Endothelial cell of umbilical vein (primary cell): Measurements from ENCODE around the gene COL8A1. TPM values are rescaled to one million over a fixed set of nuclear protein-coding genes. Genes with fewer than 3 reads are reported as not detected.

ENCODE experiments used
- BruUV-seq: library from RNA; stranded (reverse); fragments of 400-500 nt; replicated peaks from 2 replicates; lab custom pipeline; 2021; lab: Mats Ljungman, UMichigan
- CTCF ChIA-PET: fragments of 300-600, 350-600 bp; sonication (Branson Sonifier 250); formaldehyde crosslinking; loops from one replicate; lab custom pipeline; 2021; ENCODE audit warnings: antibody characterized with exemption, inconsistent platforms; lab: Charles Lee
- POLR2A ChIA-PET: fragments of 300-600, 350-600 bp; sonication (Branson Sonifier 250); formaldehyde crosslinking; loops from one replicate; lab custom pipeline; 2021; ENCODE audit warnings: antibody characterized with exemption, inconsistent platforms; lab: Charles Lee
- DNase-seq: peaks from one replicate; pipeline ENCODE4 v3.0.0-alpha.2; 2011; ENCODE audit warnings: low read depth, low spot score
- FAIRE-seq: peaks from 2 replicates; lab custom pipeline; 2011; peaks lifted over from hg19 to GRCh38; lab: Jason Lieb, UNC
- H2AFZ ChIP-seq: 2 replicates; pipeline ENCODE4 v1.6.0; 2012; ENCODE audit warnings: low read depth, low read length, control low read depth, inconsistent platforms
- H3K27ac ChIP-seq: 2 replicates; pipeline ENCODE4 v1.5.1; 2011; ENCODE audit warnings: low read depth, mild to moderate bottlenecking, control low read depth, low read length, moderate library complexity; ENCODE audit not compliant: insufficient read depth
- H3K27me3 ChIP-seq, 2 experiments: 2 replicates each; pipeline versions ENCODE4 v1.6.0 to v1.6.1; 2011; ENCODE audit warnings: low read length in 2 of 2, mixed read lengths in 1 of 2; ENCODE audit not compliant: control insufficient read depth in 2 of 2, insufficient read depth in 2 of 2
- H3K36me3 ChIP-seq, 2 experiments: 2 replicates in 1 of 2; 3 replicates in 1 of 2; pipeline ENCODE4 v1.5.1; 2011; ENCODE audit warnings: low read length in 2 of 2, mild to moderate bottlenecking in 1 of 2, moderate library complexity in 1 of 2; ENCODE audit not compliant: control insufficient read depth in 2 of 2, insufficient read depth in 2 of 2; ENCODE audit errors: extremely low read depth in 1 of 2
- H3K4me1 ChIP-seq: 3 replicates; pipeline ENCODE4 v1.5.1; 2011; ENCODE audit warnings: mild to moderate bottlenecking, low read length; ENCODE audit not compliant: control insufficient read depth, insufficient read depth; ENCODE audit errors: extremely low read depth
- H3K4me2 ChIP-seq: 2 replicates; pipeline ENCODE4 v1.6.1; 2011; ENCODE audit warnings: low read length, control low read depth, mixed read lengths; ENCODE audit not compliant: insufficient read depth
- H3K4me3 ChIP-seq, 3 experiments: fragments of 200-600 bp in 1 of 3; sonication (generic), shearing (Covaris generic) in 1 of 3; replicated peaks in 1 of 3; 2 replicates each; pipeline ENCODE4 v1.5.1; 2011 to 2016; ENCODE audit warnings: control low read depth in 3 of 3, low read length in 3 of 3, mild to moderate bottlenecking in 2 of 3, inconsistent platforms in 1 of 3, low read depth in 1 of 3, moderate library complexity in 1 of 3; ENCODE audit not compliant: insufficient read depth in 1 of 3
- H3K79me2 ChIP-seq: 2 replicates; pipeline ENCODE4 v1.6.0; 2012; ENCODE audit warnings: low read length, inconsistent platforms; ENCODE audit not compliant: control insufficient read depth, insufficient read depth
- H3K9ac ChIP-seq: replicated peaks from 2 replicates; pipeline ENCODE3; 2011; ENCODE audit warnings: low read length, control low read depth; ENCODE audit not compliant: insufficient read depth; ENCODE audit errors: extremely low read depth
- H3K9me1 ChIP-seq: replicated peaks from 3 replicates; pipeline ENCODE4 v1.6.0; 2011; ENCODE audit warnings: mild to moderate bottlenecking, low read length; ENCODE audit not compliant: control insufficient read depth, insufficient read depth; ENCODE audit errors: extremely low read depth
- H3K9me3 ChIP-seq: replicated peaks from 2 replicates; pipeline ENCODE4 v1.5.1; 2012; ENCODE audit warnings: low read length, inconsistent platforms; ENCODE audit not compliant: control insufficient read depth, insufficient read depth
- H4K20me1 ChIP-seq: replicated peaks from 2 replicates; pipeline ENCODE3; 2011; ENCODE audit warnings: mild to moderate bottlenecking, low read length; ENCODE audit not compliant: control insufficient read depth, insufficient read depth; ENCODE audit errors: extremely low read depth
- CTCF ChIP-seq, 2 donors: IDR thresholded peaks; 1 replicate in 1 of 2; 2 replicates in 1 of 2; pipeline ENCODE4 v1.5.1; 2011; ENCODE audit warnings: low read length in 2 of 2, mild to moderate bottlenecking in 2 of 2, moderate library complexity in 2 of 2, control low read depth in 1 of 2, inconsistent platforms in 1 of 2, low read depth in 1 of 2; ENCODE audit not compliant: insufficient read depth in 1 of 2; ENCODE audit errors: extremely low read depth in 1 of 2
- EZH2 ChIP-seq: IDR thresholded peaks from 2 replicates; pipeline ENCODE4 v1.6.1; 2012; ENCODE audit warnings: borderline replicate concordance, low read depth, mild to moderate bottlenecking, moderate library complexity, low read length, inconsistent platforms; ENCODE audit not compliant: severe bottlenecking
- FOS ChIP-seq: IDR thresholded peaks from 2 replicates; pipeline ENCODE4 v1.6.1; 2011; ENCODE audit warnings: mild to moderate bottlenecking, low read length, moderate library complexity, borderline replicate concordance; ENCODE audit not compliant: insufficient read depth
- GATA2 ChIP-seq: IDR thresholded peaks from 2 replicates; pipeline ENCODE4 v1.7.0; 2011; ENCODE audit warnings: low read depth, mild to moderate bottlenecking, moderate library complexity, mixed read lengths, low read length; ENCODE audit not compliant: insufficient read length, insufficient read depth
- JUN ChIP-seq: IDR thresholded peaks from 2 replicates; pipeline ENCODE4 v1.6.1; 2011; ENCODE audit warnings: borderline replicate concordance, low read depth; ENCODE audit not compliant: insufficient read length, insufficient read depth
- MAX ChIP-seq: IDR thresholded peaks from 2 replicates; pipeline ENCODE4 v1.6.1; 2011; ENCODE audit not compliant: insufficient read depth, insufficient read length
- MYC ChIP-seq: IDR thresholded peaks from one replicate; pipeline ENCODE4 v1.6.1; 2011; ENCODE audit warnings: mild to moderate bottlenecking, low read depth, low read length
- POLR2A ChIP-seq: IDR thresholded peaks from 2 replicates; pipeline ENCODE4 v1.6.1; 2012; ENCODE audit warnings: low read depth, mild to moderate bottlenecking, control low read depth, low read length
- POLR2AphosphoS5 ChIP-seq: IDR thresholded peaks from 2 replicates; pipeline ENCODE4 v1.6.1; 2012; ENCODE audit warnings: low read depth, mild to moderate bottlenecking, control low read depth, low read length, moderate library complexity; ENCODE audit not compliant: insufficient read depth
- dilution Hi-C: fragments of 300-500 bp; cut with MboI; formaldehyde crosslinking; loops from one replicate; pipeline ENCODE4 v1.15.0; 2019; ENCODE audit warnings: low sequenced_read_pairs; ENCODE audit not compliant: extremely low pct_ligation_motif_present
- intact Hi-C: fragments of 100-400 bp; cut with micrococcal nuclease; formaldehyde crosslinking; loops from one replicate; pipeline ENCODE4 v1.10.0; 2022
- polyA plus RNA-seq, 4 experiments: library from polyadenylated mRNA; depleted of rRNA in 3 of 4; stranded (reverse) in 3 of 4; unstranded in 1 of 4; fragments of >200 nt; gene quantifications; 2 replicates each; pipeline versions ENCODE4 v1.2.1 to v1.2.3, GENCODE V29; 2011 to 2012; ENCODE audit warnings: missing spikeins in 1 of 4
- total RNA-seq: library from RNA; stranded (reverse); gene quantifications from 2 replicates; pipeline ENCODE4 v1.2.3, GENCODE V29; 2021

Gene COL8A1
- total and polyA plus RNA-seq, 2 donors (not counting 3 experiments of a cell fraction or from before 2014, with no cell fraction given), result 358 to 634 TPM

- Histone ChIP-seq H3K36me3 (no peaks in the 10 kb centered on the region), H4K20me1 (no peaks in the 10 kb centered on the region), H3K9me1 (no peaks in the 10 kb centered on the region), H3K79me2 (no peaks in the 10 kb centered on the region), H3K27me3 (no peaks in the 10 kb centered on the region), H3K9ac (no peak overlapping the region), H3K27ac (no peak overlapping the region), H3K4me3 (no peak overlapping the region), H3K4me2 (no peak overlapping the region), H3K9me3 (no peaks in the 10 kb centered on the region), H2AFZ (no peak overlapping the region), H3K4me1 (no peaks in the 10 kb centered on the region)
- CTCF ChIA-PET, result interaction anchor here (1.2 to 2.5 kb wide), 2 partner anchors 9 to 68 kb away, joined by 3 to 8 read pairs; no protein-coding TSS in a partner anchor
- BruUV-seq, result no TSS peak
- POLR2A ChIA-PET, result no interaction called here
- TF ChIP-seq POLR2AphosphoS5, result no peak
- TF ChIP-seq CTCF (IDR thresholded peaks at IDR 0.05; ENCODE audit: extremely low read depth in 1 of 2, insufficient read depth in 1 of 2, low read depth in 1 of 2, low read length in 2 of 2), result no peak
- TF ChIP-seq POLR2A, result no peak
- TF ChIP-seq JUN, result no peak
- TF ChIP-seq GATA2, result no peak
- TF ChIP-seq EZH2, result no peak
- no peak for TF ChIP-seq MYC
- TF ChIP-seq MAX, result no peak
- no peak for TF ChIP-seq FOS
- FAIRE-seq, result no peak
- dilution Hi-C loops, result no loop called here
- DNase-seq, result no peak
- intact Hi-C loops, result no loop called here
These were observed 38.5 kb upstream of the COL8A1 start for GRCh38 chr3:99599894-99600293.
